NOMO-1 treated with DMSO at 0.1 percent for 48 hours (cell line): ENCODE measurements around the gene IFITM2.
"Not testable (repeated sequence)": the region's sequence is repeated elsewhere in the genome, so short reads cannot be mapped to it uniquely, and the experiment has no call there.

Experiments
- DNase-seq: peaks from one replicate; lab custom pipeline; 2025; ENCODE audit not compliant: unreplicated experiment; lab: John Stamatoyannopoulos, UW

The IFITM2 gene

GRCh38 chr11:281486-282161 lies 26.0 kb upstream of the IFITM2 start:
- no peak for DNase-seq

GRCh38 chr11:282171-282570 lies 25.4 kb upstream of the IFITM2 start:
- no peak for DNase-seq

- no peak for DNase-seq
Measured at GRCh38 chr11:282630-283360, 24.8 kb upstream of the IFITM2 start.

GRCh38 chr11:283405-284104 lies 24.1 kb upstream of the IFITM2 start:
- DNase-seq: peak; percentile 27

- DNase-seq: no peak
Measured at GRCh38 chr11:284105-285020, 23.3 kb upstream of the IFITM2 start.

- DNase-seq: no peak
Measured at GRCh38 chr11:285021-285893, 22.4 kb upstream of the IFITM2 start.

GRCh38 chr11:285894-286220 lies 21.8 kb upstream of the IFITM2 start:
- no peak for DNase-seq

- not testable (repeated sequence) for DNase-seq
Measured at GRCh38 chr11:286977-287820, 20.4 kb upstream of the IFITM2 start.

- no peak for DNase-seq
Measured at GRCh38 chr11:287821-288477, 19.7 kb upstream of the IFITM2 start.

GRCh38 chr11:288478-289397 lies 18.9 kb upstream of the IFITM2 start, which contains the start of gene PGGHG:
Gene PGGHG, plus strand, starts transcription at chr11:289126. Its CDS starts 691 bp downstream, at chr11:289817.
- DNase-seq: peak; percentile 49

GRCh38 chr11:289398-289711 lies 18.3 kb upstream of the IFITM2 start:
- DNase-seq: no peak

GRCh38 chr11:289712-290620 lies 17.6 kb upstream of the IFITM2 start:
- DNase-seq: no peak

GRCh38 chr11:290621-291231 lies 16.9 kb upstream of the IFITM2 start:
- no peak for DNase-seq

- no peak for DNase-seq
Measured at GRCh38 chr11:291281-292210, 16.1 kb upstream of the IFITM2 start.
